Measurements from ENCODE around the gene GPR137B.

GPR137B gene

DNA sequence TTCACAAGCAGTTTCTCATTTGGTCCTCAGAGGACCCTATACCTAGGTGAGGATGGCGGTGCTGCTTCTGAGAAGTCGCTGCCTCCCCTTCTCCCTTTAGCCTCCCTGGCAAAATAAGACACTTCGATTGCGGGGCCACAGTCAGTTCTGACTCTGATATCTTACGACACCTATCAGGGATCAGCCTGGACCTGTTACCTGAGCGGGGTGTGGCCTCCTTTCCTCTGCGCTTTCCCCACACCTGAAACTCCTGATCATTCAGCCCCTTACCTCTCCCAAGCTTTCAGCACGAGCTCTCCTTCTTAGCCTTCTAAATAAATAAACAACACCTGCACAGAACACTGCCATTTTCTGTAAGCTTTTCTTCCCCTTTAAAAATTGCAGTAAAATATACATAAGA lies 24.6 kb upstream of the GPR137B start:
- DNase-seq = no peak

DNA sequence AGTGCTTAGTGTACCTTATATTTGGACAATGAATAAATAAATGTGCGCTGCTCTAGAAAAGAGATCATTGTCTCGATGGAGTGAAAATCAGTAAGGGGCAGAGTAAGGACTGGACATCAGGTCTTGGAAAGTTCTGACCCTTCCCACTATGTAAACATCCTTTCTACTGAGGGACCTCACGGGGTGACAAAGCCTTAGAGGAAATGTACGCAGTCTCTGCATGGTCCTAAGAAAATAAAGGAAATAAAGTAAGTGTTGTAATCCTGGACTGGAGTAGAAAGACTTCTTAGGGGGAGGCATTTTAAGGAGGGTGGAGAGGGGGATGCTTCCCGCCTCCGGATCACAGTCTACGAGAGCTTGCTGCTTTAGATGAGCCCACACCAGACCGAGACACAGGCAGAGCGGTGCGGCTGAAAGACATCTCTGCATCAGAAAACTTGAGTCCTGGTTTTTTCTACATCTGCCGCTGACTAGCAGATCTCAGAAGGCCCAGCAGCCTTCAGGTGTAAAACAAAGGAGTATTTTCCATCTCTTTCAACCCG lies 22.3 kb upstream of the GPR137B start:
- DNase-seq = no peak

DNA sequence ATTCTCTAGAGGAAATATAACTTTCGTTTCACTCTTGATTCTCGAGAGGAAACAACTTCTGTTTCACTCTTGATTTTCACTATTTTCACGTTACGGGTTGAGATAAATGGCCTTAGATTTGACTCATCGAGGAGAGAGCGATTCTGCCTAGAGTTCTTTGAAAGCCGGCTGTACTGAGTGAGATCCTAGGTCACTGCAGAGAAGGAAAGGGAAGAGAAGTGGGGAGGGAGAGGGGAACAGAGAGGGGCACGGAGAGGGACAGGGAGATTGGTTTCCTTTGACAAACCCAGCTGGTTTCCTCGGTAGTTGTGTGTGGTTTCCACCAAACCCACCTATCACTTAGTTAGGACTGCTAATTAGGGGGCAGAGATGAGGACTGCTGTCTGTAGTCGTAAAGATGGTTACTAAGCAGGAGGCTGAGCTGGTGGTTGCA lies 21.6 kb upstream of the GPR137B start:
- no peak for DNase-seq

DNA sequence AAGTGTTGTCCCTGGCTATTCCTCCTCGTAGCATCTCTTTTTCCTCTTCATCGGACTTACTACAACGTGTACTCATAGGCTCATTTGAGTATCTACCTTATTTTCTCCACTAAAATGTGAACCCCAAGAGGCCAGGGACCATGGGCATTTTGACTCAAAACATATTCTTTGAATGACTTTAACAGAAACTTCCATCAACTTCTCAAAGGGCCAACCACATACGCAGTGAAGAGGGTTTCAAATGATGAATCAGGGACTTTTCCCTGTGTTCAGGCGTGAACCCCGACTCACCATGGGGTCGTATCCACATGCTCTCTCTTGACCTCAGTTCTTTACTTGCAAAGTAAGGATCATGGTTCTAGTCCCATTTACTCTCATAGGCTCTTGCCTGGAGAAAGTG lies 20.2 kb upstream of the GPR137B start:
- DNase-seq = no peak

DNA sequence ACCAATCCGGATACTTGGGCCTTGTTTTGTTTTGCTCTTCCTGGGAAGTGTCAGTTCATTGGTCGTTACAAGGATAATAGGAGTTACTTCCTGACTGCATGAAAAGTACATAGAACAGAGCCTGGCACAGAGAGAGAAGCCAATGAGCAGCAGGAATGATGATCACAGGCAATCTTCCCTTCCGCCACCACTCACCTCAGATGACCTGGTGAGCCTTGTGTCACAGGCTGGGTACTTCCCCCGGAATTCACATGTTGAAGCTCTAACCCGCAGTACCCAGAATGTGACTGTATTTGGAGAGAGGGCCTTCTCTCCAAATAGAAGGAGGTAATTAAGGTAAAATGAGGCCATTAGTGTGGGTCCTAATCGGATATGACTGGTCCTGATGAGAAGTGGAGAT lies 18.8 kb upstream of the GPR137B start:
- no peak for DNase-seq

DNA sequence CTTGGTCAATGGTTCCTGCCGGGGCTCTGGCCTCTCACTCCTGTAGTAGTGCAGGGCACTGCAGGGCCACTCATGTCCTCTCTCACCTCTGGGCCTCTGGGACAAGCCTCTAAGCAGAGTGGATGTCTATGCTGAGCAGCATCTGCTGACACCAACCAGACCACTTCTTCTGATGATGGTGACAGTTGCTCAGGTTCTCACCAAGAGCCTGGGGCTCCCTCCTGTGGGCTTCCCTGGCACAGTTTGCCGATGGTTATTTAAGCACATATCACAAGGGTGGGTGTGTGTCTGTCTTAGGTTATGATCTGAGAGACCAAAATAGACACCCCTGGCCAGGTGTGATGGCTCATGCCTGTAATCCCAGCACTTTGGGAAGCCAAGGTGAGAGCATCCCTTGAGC lies 17.4 kb upstream of the GPR137B start:
- no peak for DNase-seq

DNA sequence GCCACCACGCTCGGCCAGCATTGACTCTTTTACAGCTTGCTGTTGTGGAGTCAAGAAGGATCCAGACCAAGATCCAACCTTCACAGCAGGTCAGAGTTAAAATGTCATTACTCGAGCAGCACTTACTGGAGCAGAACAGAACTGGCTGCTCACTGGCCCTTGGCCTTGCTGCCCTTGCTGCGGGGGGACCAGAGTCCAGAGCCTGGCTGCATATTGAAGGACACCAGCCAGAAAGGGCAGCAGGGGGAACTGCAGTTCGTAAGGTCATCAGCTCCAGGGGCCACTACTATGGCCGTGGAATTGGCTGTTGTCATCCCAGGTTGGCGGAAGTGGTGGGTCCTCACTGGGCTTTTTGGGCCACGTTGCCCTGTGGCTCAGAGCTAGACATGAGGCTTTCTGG lies 15.3 kb upstream of the GPR137B start:
- DNase-seq = no peak

DNA sequence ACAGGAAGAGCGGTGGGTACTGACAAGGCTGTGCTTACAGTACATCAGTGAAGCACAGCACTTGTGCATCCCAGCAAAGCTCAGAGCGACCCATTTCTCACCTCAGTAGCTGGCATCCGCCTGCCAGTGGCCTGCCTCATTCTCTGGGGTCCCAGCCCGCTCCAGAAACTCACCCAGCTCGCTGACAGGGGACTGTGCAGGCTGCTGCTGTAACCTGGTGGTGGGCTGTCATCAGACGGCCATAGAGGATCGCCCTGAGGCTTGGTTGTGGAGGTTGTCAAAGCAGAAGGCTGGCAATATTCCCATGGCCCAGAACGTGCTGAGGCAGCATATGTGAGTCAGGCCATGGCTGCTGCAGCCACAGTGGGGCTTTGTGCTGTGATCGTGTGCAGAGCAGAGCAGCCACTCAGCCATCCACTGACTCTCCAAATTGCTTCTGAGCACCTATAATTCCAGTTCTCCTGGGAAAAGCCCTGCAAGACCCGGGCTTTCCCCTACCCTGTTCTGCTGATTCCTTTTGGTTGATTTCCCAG lies 13.6 kb upstream of the GPR137B start:
- no peak for DNase-seq

DNA sequence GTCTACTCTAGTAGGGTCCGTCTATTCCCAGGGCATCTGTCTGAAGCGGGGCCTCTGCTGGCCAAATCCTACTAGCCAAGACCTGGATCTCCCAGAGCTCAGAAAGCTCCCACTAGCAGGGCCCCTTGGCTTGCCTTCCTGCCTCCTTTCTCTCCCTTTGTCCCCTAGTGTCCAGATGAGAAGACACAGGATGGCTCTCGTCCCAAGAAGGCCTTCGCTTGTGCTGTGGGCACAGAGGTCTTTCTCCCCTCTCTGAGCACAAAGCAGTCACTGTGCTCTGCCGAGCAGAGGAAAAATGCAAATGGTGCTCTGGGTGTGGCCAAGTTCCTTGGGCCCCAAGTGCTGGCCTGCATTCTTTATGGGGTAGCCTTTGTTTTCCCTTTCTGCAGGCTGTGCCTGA lies 13.0 kb upstream of the GPR137B start:
- DNase-seq = peak; percentile 18

DNA sequence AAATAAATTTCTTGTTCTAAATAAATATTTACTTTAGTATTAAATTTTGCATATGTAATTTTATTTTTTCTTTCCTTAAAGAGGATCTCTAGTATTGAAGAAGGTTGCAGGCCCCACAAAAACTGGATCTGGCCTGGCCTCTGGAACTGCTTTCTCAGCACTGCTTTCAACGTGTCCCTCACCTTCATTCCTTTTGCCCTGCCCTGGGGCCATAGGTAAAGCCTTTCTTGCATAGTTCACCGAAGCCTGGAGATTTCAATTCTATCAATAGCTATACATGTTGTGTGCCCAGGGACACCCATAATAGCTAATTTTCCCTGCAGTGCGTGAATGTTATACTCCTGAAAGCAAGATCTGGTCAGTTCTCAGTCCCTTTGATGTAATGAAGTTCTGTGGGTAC lies 12.0 kb upstream of the GPR137B start:
- DNase-seq = no peak

DNA sequence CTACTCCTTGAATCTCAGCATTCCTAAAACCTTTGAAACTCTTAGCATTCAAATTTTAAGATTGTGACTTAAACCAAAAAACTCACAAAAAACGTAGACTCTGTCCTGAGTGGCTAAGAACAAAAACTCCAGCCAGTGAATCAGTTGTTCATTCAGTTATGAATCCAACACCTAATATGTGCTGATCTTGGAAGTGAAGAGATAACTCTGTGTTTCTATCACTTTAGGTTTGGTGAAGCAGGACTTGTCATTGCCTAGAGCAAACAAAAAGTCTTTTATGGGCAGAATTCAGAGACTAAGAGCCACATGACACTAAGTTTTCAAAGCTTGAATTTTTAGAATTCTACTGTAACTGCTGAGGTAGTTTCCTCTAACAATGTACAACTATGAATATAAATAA lies 10.4 kb upstream of the GPR137B start:
- DNase-seq = no peak

DNA sequence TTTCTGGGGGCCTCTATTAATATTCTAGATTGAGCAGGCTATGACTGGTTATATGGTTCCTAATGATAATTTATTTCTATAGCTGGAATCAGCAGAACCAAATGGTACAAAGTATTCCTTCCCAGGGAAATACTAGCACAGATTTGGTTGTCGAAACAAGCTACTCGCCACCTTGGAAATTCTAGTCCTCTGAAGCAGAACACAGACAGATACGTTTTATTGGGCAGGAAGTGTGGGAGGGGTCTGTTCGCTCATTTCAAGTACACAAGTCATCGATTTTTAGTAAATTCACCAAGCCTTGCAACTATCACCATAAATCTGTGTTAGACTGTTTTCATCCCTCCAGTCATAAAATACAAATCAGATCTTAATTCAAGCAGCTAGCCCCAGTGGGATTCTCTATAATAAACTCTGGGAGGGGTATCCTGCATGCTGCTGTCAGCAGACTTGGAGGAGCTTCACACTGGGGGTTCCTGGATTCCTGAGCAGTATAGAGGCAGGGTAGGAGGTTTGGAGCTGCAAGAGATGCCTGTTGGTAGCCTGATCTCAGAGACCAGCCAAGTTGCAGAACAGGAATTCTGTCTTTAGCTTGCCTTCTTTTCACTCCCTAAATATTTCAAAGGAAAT lies 9.8 kb upstream of the GPR137B start:
- no peak for DNase-seq

DNA sequence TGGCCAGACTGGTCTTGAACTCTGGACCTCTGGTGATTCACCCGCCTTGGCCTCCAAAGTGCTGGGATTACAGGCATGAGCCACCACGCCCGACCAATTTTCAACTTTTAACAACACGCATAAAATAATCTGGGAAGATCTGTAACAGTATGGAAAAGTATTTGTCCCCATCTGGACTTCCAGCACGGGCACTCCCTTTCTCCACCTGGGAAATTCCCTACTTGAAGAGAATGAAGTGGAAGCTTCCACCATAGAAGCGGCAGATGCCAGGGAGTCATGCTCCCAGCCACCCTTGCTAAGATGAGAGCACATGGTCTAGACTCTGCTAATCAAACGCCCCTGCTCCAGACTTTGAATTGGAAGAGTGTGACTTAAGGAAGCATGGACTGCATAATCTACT lies 9.0 kb upstream of the GPR137B start:
- DNase-seq = no peak

DNA sequence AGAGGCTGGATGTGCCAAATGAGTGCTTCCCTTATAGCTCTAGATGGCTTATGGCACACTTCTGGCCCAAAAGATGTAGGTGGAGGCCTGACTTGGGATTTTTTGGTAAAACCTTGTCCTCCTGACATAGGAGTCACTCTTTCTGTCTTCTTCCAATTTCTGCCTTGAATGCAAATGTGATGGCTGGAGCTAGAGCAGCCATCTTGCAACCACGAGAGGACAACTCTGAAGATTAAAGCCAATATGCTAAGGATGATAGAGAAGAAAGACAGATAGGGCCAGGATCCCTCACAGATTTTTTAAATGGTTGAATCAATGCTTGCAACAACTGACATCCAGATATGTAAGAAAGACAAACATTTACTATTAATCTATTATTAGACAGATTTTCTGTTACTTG lies 8.5 kb upstream of the GPR137B start:
- no peak for DNase-seq

DNA sequence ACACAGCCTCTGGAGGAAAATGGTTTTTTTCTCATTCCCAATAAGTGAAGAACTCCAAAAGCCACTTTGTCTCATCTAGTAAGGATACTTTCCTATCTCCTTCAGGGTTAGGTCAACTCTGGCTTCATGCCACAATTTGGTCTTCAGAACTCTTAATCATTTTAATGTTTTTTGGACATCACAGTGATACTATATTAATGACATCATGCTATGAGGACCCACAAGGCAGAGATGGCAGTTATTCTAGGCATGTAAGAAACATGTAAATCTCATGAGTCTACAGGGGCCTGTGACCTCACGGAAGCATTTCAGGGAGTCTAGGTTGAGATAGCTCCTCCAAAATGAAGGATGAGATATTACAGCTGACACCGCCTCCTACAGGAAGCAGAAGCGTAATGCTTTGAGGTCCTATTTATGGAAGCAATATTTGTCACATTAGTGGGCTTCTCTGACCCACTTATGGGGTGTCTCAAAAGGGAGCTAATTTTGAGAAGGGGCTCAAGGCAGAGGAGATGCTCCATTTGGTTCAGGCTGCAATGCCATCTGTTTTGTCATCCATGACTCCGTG lies 5.0 kb upstream of the GPR137B start:
- no peak for DNase-seq

DNA sequence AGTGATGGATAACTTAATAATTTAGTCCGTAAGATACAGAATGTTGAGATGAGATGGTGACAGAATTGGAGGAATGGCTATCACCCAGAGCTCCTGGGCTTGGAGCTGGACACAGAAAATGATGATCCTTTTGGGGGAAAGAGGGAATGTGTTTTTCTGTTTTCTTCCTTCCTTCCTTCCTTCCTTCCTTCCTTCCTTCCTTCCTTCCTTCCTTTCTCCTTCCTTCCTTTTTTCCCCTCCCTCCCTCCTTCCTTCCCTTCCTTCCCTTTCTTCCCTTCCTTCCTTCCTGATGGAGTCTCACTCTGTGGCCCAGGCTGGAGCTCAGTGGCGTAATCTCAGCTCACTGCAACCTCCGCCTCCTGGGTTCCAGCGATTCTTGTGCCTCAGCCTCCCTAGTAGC lies 2.8 kb upstream of the GPR137B start:
- no peak for DNase-seq

DNA sequence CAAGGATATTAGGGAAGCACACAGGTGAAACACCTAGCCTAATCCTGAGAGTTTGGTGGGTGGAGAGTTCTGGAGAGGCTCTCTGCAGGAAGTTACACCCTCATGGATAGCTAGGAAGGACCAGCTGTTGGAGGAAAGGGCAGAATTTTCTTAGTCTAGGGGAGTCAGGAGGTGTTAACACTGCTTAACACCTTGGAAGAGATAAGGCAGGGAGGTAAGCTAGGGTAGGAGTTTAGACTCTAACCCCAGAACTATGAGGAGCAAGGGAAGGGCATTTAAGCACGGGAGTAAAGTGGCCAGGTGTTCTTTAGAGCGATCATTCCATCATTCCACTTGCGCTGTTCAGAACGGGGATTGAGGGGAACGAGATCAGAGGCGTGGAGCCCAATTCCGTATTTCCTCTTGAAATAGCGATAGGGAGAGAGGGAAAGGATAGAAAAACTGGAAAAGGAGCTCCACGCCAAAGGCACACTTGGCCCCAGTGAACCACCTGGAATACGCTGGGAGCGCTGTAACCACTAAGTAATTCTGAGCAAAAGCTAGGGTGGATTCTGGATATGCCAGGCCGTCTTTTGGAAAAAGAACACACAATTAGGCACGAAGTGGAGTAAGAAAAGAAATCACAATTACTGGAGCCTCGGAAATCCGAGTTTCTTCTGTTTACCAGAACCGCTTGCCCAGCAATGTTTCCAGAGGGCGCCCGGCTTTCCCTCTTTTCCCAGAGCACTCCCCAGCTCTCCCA lies 1.5 kb upstream of the GPR137B start:
- no peak for DNase-seq

DNA sequence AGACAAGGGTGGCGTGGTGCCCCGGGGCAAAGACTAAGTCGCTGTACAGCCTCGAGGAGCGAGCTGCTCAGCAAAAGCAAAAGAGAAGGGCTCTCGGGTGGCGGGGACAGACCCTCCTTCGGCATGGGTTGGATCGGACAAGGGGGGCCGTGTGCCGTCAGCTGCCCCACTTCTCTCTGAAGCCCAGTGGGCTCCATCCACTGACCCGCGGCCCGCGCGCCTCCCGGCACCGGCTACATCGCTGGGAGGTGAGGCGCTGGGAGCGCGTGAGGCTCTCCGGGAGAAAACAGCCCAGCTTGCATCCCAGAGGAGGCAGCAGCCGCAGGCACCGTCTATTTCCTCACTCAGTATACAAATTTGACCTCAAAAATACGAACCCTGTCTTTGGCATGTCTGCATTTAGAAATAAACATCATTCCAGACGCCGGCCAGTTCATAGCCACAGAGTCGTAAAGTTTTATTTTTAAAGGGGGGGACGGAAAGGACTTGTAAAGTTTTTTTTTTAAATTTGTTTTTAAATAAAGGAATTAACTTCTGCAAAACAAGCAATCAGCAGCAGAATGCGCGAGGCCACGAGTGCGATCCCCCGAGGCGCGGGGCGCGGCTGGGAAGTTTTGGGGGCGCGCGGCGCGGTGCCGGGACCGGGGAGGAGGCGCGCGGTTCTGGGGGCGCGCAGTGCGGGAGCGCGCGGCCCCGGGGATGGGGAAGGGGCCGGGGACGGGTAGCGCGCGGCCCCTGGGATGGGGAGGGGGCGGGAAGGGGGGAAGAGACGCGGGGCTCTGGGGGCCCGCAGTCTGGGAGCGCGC lies 689 bp upstream of the GPR137B start:
- DNase-seq = peak; percentile 44

DNA sequence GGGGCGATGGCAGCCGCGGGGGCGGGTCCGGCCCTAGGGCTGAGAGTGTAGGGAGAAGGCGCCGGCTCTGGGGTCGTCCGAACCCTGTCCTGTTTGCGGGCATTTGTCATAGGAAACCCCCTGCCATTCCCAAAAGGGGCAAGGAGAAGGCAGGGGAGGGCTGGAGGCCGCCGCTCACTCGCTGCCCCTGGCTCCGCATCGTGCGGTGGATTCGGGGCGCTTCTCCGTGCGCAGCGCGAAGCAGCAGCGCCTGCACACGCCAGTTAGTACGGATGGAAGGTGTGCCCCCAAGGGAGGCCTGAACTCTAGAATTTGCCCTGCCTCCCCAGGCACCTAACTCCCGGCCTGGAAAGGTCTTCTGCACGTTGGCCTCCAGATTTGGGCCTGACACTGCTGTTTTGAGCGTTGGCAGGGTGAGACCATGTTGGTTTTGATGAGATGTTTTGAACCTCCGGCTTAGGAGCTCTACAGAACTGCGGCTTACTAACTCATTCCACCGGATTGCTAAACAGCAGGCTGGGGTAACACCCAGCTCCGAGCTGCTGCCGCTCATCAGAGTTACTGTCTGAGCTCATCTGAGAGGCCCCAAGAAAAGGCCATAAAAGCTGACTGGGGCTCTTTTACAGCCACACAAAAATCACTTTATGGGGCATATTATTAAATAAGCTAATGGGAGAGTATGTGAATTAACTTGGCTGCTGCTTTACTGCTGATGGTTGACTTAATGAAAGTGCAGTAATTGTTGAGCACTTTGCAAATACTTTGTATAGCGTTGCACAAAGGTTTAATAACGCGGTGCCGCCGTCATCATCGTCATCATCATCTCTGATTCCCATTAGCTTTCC lies 987 bp downstream of the GPR137B start:
- DNase-seq = no peak

DNA sequence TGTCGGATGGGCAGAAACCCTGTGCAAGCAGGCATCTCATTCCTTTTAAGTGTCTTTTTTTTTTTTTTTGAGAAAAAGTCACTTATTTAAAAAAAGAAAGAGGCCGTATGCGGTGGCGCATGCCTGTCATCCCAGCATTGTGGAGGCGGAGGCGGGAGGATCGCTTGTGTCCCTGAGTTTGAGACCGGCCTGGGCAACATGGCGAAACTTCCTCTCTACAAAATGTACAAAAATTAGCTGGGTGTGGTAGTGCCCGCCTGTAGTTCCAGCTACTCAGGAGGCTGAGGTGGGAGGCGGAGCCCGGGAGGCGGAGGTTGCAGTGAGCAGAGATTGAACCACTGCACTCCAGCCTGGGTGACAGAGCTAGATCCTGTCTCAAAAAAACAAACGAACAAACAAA lies 1.7 kb downstream of the GPR137B start:
- DNase-seq = no peak

DNA sequence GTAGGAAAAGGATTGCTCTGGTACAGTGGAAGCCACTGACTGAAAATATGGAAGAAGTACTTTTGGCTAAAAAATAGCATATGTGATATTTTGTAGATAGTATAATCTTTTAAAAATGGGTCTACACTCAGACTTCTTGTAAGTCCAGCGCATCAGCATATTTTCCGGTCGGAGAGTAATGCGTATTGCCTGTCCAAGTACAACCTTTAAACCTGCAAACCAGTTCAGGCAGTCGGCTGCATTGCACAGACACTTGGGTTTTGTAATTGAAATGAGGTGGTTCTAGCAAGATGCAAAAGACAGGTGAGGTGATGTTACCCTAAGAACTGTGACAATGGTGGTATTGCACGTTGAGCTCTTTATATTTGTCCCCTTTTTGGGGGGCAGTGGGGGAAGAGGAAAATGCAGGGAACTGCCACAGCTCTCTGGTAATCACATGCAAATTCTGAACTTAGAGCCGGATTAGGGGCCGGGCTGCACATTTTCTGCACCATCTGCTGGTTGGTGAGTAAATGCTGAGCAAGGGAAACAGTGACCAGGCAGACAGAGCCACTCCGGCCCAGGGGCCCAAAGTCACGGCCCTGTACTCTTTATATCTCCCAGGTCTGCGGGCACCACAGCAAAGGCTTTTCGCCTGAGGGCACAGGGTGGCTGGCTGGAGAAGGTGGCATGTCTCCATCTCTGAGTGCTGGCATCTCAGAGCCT lies 2.3 kb downstream of the GPR137B start:
- peak; percentile 23 for DNase-seq

DNA sequence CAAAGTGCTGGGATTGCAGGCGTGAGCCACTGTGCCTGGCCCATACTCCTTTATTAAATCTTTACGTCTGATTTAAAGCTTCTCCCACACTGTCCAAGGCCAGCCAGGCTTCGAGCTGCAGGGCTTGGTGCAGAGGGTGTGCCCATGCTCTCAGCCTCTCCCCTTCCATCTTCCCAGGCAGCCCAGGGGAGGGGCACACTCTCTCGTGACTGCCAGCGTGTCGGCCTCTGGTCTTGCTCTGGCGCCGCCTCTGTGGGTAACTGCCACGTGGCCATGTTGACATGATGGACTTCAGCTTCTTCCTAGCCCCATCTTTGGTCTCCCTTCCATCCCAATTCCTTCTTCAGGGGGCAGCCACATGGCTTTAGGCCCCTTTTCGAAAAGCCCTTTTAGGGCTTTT lies 4.7 kb downstream of the GPR137B start:
- no peak for DNase-seq

Data from midbrain (tissue), 1 donor.